Right lobe of liver (tissue), 4 donors: ENCODE results near the gene BEAN1.

Experiments used
- CTCF ChIP-seq, 4 donors: fragments of 200-600 bp in 3 of 4; fragments of 450-650 bp in 1 of 4; IDR thresholded peaks; one replicate each; pipeline versions ENCODE4 v1.5.1 to v1.8.0; 2016 to 2022; ENCODE audit warnings: antibody characterized with exemption in 4 of 4, mild to moderate bottlenecking in 2 of 4
- POLR2A ChIP-seq: fragments of 450-650 bp; IDR thresholded peaks from one replicate; pipeline ENCODE4 v1.6.1; 2017; ENCODE audit warnings: antibody characterized with exemption, mild to moderate bottlenecking
- donor health status: DM: no; HTN: no; CAD: no.
- donor health status: DM: no; HTN: no; CAD: no.
- donor health status: DM: no; HTN: yes; CAD: no.

GRCh38 chr16:66444049-66444481, 17.0 kb downstream of the BEAN1 start:
- no peak for TF ChIP-seq CTCF (IDR thresholded peaks at IDR 0.05)
- no peak for TF ChIP-seq POLR2A
